ENCODE data around the gene FNDC3A. TPM values are rescaled to one million over a fixed set of nuclear protein-coding genes. Genes with fewer than 3 reads are reported as not detected.

Gene FNDC3A
- total RNA-seq, 5 donors from 2014 or later (not counting 1 experiment from before 2014, with no cell fraction given), result 29.7 to 44.4 (median 32.0) TPM

DNA sequence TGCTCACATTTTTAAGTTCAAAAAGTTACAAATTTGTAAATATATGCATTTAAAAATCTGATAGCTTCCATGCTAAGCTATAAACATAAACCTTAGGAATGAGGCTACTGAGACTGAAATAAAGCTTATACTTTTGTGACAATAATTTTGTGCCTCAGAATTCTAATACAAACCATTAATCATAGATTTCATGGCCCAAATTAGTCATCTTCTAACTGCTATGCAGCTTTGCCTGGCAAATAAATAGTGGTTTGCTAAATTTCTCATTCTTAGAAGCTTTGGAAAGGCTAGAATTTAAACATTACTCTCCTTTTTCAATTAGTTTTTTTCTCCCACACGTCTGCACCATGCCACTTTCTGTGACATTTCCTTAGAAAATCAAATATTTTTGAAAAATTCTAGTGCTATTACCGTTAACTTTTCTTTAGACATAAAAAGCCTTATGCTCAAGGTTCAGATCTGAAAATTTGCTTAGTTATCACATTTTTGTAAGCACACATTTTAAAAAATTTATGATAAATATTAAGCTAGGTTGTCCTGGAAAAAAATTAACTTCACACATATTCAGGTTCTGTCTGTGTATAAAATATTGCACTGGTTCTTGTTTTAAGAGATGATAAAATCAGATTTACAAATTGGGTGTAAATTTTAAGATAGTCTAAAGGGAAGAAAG, 46.9 kb downstream of the FNDC3A start:
- H3K27ac Mint-ChIP-seq, result no peak overlapping the region
- H3K4me1 ChIP-seq (ENCODE audit: control insufficient read depth in 1 of 2, extremely low read depth in 1 of 2, insufficient read depth in 2 of 2, low read length in 2 of 2), result no peaks in the 10 kb centered on the region
- no peaks in the 10 kb centered on the region for H3K27me3 Mint-ChIP-seq
- no peaks in the 10 kb centered on the region for H3K27me3 ChIP-seq (replicated peaks in 1 of 2; ENCODE audit: control insufficient read depth in 2 of 2, extremely low read depth in 1 of 2, insufficient read depth in 2 of 2, low read length in 1 of 2)
- ChIA-PET CTCF (interaction anchor here (0.6 to 0.8 kb wide), 2 partner anchors 13 to 41 kb away, joined by 3 read pairs; no protein-coding TSS in a partner anchor), POLR2A (interaction anchor here in 1 of 2 donors (1.0 kb wide), 1 partner anchor 12 kb away, joined by 3 read pairs; no protein-coding TSS in a partner anchor)
- peaks cover 7% of the 10 kb centered on the region for H3K9me3 ChIP-seq
- no peak overlapping the region for H3K4me3 Mint-ChIP-seq
- H3K36me3 Mint-ChIP-seq, result peaks cover 49% of the 10 kb centered on the region
- H3K9me3 Mint-ChIP-seq, result peaks cover 0 to 4% (median 0%) of the 10 kb centered on the region in 3 donors
- no peak for DNase-seq
- no peak for ATAC-seq (replicated peaks in 1 of 4)
- H3K4me3 ChIP-seq (ENCODE audit: control insufficient read depth in 1 of 2, extremely low read depth in 1 of 2, low read length in 1 of 2), result no peak overlapping the region
- H3K4me1 Mint-ChIP-seq, result peaks cover 0 to 4% (median 4%) of the 10 kb centered on the region in 3 donors
- no peaks in the 10 kb centered on the region for H3K36me3 ChIP-seq (ENCODE audit: control insufficient read depth in 2 of 2, extremely low read depth in 1 of 2, insufficient read depth in 1 of 2, low read length in 1 of 2)
- H3K27ac ChIP-seq (ENCODE audit: low read length), result no peak overlapping the region
- WGBS (ENCODE audit: insufficient coverage), result no CpG with 5 or more reads among the region's 2 CpGs

GRCh38 chr13:49023431-49023830, 47.7 kb downstream of the FNDC3A start:
- ATAC-seq (replicated peaks in 1 of 4) (no peak), DNase-seq (no peak)
- POLR2A ChIA-PET, result no interaction called here
- Mint-ChIP-seq H3K27ac (no peak overlapping the region), H3K36me3 (peaks cover 54% of the 10 kb centered on the region), H3K27me3 (no peaks in the 10 kb centered on the region), H3K4me3 (no peak overlapping the region), H3K9me3 (peaks cover 0 to 7% (median 0%) of the 10 kb centered on the region in 3 donors), H3K4me1 (peaks cover 0 to 4% (median 4%) of the 10 kb centered on the region in 3 donors)
- peaks cover 7% of the 10 kb centered on the region for H3K9me3 ChIP-seq
- no peaks in the 10 kb centered on the region for H3K36me3 ChIP-seq (ENCODE audit: control insufficient read depth in 2 of 2, extremely low read depth in 1 of 2, insufficient read depth in 1 of 2, low read length in 1 of 2)
- CTCF ChIA-PET, result interaction anchor here in 1 of 2 donors (0.6 kb wide), 1 partner anchor 42 kb away, joined by 3 read pairs; no protein-coding TSS in a partner anchor
- H3K4me3 ChIP-seq (ENCODE audit: control insufficient read depth in 1 of 2, extremely low read depth in 1 of 2, low read length in 1 of 2), result no peak overlapping the region
- no peaks in the 10 kb centered on the region for H3K4me1 ChIP-seq (ENCODE audit: control insufficient read depth in 1 of 2, extremely low read depth in 1 of 2, insufficient read depth in 2 of 2, low read length in 2 of 2)
- H3K27me3 ChIP-seq (replicated peaks in 1 of 2; ENCODE audit: control insufficient read depth in 2 of 2, extremely low read depth in 1 of 2, insufficient read depth in 2 of 2, low read length in 1 of 2), result no peaks in the 10 kb centered on the region
- no peak overlapping the region for H3K27ac ChIP-seq (ENCODE audit: low read length)

GRCh38 chr13:49026851-49027250, 51.1 kb downstream of the FNDC3A start:
- peaks cover 43% of the 10 kb centered on the region for H3K36me3 Mint-ChIP-seq
- Histone ChIP-seq H3K27me3 (replicated peaks in 1 of 2; ENCODE audit: control insufficient read depth in 2 of 2, extremely low read depth in 1 of 2, insufficient read depth in 2 of 2, low read length in 1 of 2) (no peaks in the 10 kb centered on the region), H3K36me3 (ENCODE audit: control insufficient read depth in 2 of 2, extremely low read depth in 1 of 2, insufficient read depth in 1 of 2, low read length in 1 of 2) (no peaks in the 10 kb centered on the region), H3K4me1 (ENCODE audit: control insufficient read depth in 1 of 2, extremely low read depth in 1 of 2, insufficient read depth in 2 of 2, low read length in 2 of 2) (no peaks in the 10 kb centered on the region), H3K4me3 (ENCODE audit: control insufficient read depth in 1 of 2, extremely low read depth in 1 of 2, low read length in 1 of 2) (no peak overlapping the region), H3K27ac (ENCODE audit: low read length) (no peak overlapping the region), H3K9me3 (peaks cover 12% of the 10 kb centered on the region)
- peaks cover 0 to 6% (median 3%) of the 10 kb centered on the region in 3 donors for H3K4me1 Mint-ChIP-seq
- POLR2A ChIA-PET, result interaction anchor here in 1 of 2 donors (0.7 kb wide), 1 partner anchor 77 kb away, joined by 3 read pairs; no protein-coding TSS in a partner anchor
- ATAC-seq (replicated peaks in 1 of 4) (no peak), DNase-seq (no peak)
- no peak overlapping the region for H3K27ac Mint-ChIP-seq
- no peaks in the 10 kb centered on the region for H3K27me3 Mint-ChIP-seq
- WGBS (ENCODE audit: insufficient coverage), result no CpG with 5 or more reads among the region's 1 CpG
- CTCF ChIA-PET, result no interaction called here
- peaks cover 0 to 9% (median 0%) of the 10 kb centered on the region in 3 donors for H3K9me3 Mint-ChIP-seq
- no peak overlapping the region for H3K4me3 Mint-ChIP-seq

DNA sequence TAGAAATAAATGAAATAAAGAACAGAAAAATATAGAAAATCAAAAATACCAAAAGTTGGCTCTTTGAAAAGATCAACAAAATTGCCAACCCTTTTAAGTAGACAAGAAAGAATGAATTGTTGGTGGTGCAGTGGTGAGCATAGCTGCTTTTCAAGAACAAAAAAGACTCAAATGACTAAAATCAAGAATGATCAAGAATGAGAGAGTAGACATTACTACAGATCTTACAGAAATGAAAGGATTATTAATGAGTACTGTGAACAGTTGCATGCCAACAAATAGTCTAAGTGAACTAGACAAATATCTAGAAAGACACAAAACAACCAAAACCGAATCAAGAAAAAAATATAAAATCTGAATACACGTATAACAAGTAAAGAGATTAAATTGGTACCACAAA, 53.9 kb downstream of the FNDC3A start:
- Histone ChIP-seq H3K9me3 (peaks cover 5% of the 10 kb centered on the region), H3K36me3 (ENCODE audit: control insufficient read depth in 2 of 2, extremely low read depth in 1 of 2, insufficient read depth in 1 of 2, low read length in 1 of 2) (no peaks in the 10 kb centered on the region), H3K27ac (ENCODE audit: low read length) (no peak overlapping the region), H3K4me3 (ENCODE audit: control insufficient read depth in 1 of 2, extremely low read depth in 1 of 2, low read length in 1 of 2) (no peak overlapping the region), H3K4me1 (ENCODE audit: control insufficient read depth in 1 of 2, extremely low read depth in 1 of 2, insufficient read depth in 2 of 2, low read length in 2 of 2) (no peaks in the 10 kb centered on the region), H3K27me3 (replicated peaks in 1 of 2; ENCODE audit: control insufficient read depth in 2 of 2, extremely low read depth in 1 of 2, insufficient read depth in 2 of 2, low read length in 1 of 2) (no peaks in the 10 kb centered on the region)
- Mint-ChIP-seq H3K36me3 (peaks cover 28% of the 10 kb centered on the region), H3K27ac (no peak overlapping the region), H3K4me3 (no peak overlapping the region), H3K27me3 (no peaks in the 10 kb centered on the region), H3K4me1 (peaks cover 0 to 15% (median 10%) of the 10 kb centered on the region in 3 donors), H3K9me3 (peaks cover 0 to 9% (median 0%) of the 10 kb centered on the region in 3 donors)
- DNase-seq (no peak), ATAC-seq (replicated peaks in 1 of 4) (no peak)
- ChIA-PET CTCF (no interaction called here), POLR2A (interaction anchor here in 1 of 2 donors (0.7 to 0.8 kb wide), 2 partner anchors 9 to 49 kb away, joined by 3 read pairs; no protein-coding TSS in a partner anchor)
- WGBS (ENCODE audit: insufficient coverage), result no CpG with 5 or more reads among the region's 2 CpGs

- no peaks in the 10 kb centered on the region for H3K4me1 ChIP-seq (ENCODE audit: control insufficient read depth in 1 of 2, extremely low read depth in 1 of 2, insufficient read depth in 2 of 2, low read length in 2 of 2)
- peaks cover 0 to 15% (median 10%) of the 10 kb centered on the region in 3 donors for H3K4me1 Mint-ChIP-seq
- peaks cover 5% of the 10 kb centered on the region for H3K9me3 ChIP-seq
- no CpG with 5 or more reads among the region's 2 CpGs for WGBS (ENCODE audit: insufficient coverage)
- peaks cover 28% of the 10 kb centered on the region for H3K36me3 Mint-ChIP-seq
- H3K27ac ChIP-seq (ENCODE audit: low read length), result no peak overlapping the region
- ChIA-PET POLR2A (no interaction called here), CTCF (no interaction called here)
- H3K4me3 Mint-ChIP-seq, result no peak overlapping the region
- no peak for ATAC-seq (replicated peaks in 1 of 4)
- H3K27me3 ChIP-seq (replicated peaks in 1 of 2; ENCODE audit: control insufficient read depth in 2 of 2, extremely low read depth in 1 of 2, insufficient read depth in 2 of 2, low read length in 1 of 2), result no peaks in the 10 kb centered on the region
- no peak overlapping the region for H3K4me3 ChIP-seq (ENCODE audit: control insufficient read depth in 1 of 2, extremely low read depth in 1 of 2, low read length in 1 of 2)
- no peak for DNase-seq
- no peak overlapping the region for H3K27ac Mint-ChIP-seq
- H3K27me3 Mint-ChIP-seq, result no peaks in the 10 kb centered on the region
- no peaks in the 10 kb centered on the region for H3K36me3 ChIP-seq (ENCODE audit: control insufficient read depth in 2 of 2, extremely low read depth in 1 of 2, insufficient read depth in 1 of 2, low read length in 1 of 2)
- H3K9me3 Mint-ChIP-seq, result peaks cover 0 to 9% (median 0%) of the 10 kb centered on the region in 3 donors
These were observed 54.5 kb downstream of the FNDC3A start for GRCh38 chr13:49030213-49030612.

DNA sequence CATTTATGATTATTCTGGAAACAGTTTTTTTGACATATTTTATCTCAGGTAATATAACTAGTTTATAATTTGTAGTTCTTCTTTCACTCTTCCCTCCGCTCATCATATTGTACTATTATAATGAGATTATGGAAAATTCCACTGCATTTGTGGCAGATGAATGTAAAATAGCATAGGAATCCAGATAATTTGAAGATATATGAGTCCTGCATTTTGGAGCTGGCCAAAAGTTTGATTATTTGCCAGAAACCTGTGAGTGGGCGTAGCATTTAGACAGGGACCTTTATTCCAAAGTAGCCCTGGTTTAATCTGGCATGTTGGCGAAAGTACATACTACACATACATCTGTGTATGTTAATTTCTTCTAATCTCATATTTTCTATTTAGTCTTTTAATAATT, 65.2 kb downstream of the FNDC3A start:
- Mint-ChIP-seq H3K36me3 (peaks cover 46% of the 10 kb centered on the region), H3K9me3 (no peaks in the 10 kb centered on the region), H3K4me3 (no peak overlapping the region), H3K27ac (no peak overlapping the region), H3K27me3 (no peaks in the 10 kb centered on the region), H3K4me1 (peaks cover 13 to 20% (median 15%) of the 10 kb centered on the region in 3 donors)
- H3K4me1 ChIP-seq (ENCODE audit: control insufficient read depth in 1 of 2, extremely low read depth in 1 of 2, insufficient read depth in 2 of 2, low read length in 2 of 2), result no peaks in the 10 kb centered on the region
- no CpG with 5 or more reads among the region's 3 CpGs for WGBS (ENCODE audit: insufficient coverage)
- ATAC-seq (replicated peaks in 1 of 4) (no peak), DNase-seq (no peak)
- H3K9me3 ChIP-seq, result no peaks in the 10 kb centered on the region
- no peaks in the 10 kb centered on the region for H3K36me3 ChIP-seq (ENCODE audit: control insufficient read depth in 2 of 2, extremely low read depth in 1 of 2, insufficient read depth in 1 of 2, low read length in 1 of 2)
- ChIA-PET CTCF (no interaction called here), POLR2A (no interaction called here)
- H3K27me3 ChIP-seq (replicated peaks in 1 of 2; ENCODE audit: control insufficient read depth in 2 of 2, extremely low read depth in 1 of 2, insufficient read depth in 2 of 2, low read length in 1 of 2), result no peaks in the 10 kb centered on the region
- H3K27ac ChIP-seq (ENCODE audit: low read length), result no peak overlapping the region
- H3K4me3 ChIP-seq (ENCODE audit: control insufficient read depth in 1 of 2, extremely low read depth in 1 of 2, low read length in 1 of 2), result no peak overlapping the region
